ENCODE data around the gene ARRDC2. TPM values are rescaled to one million over a fixed set of nuclear protein-coding genes. Genes with fewer than 3 reads are reported as not detected.

The ARRDC2 gene
- total RNA-seq, 1 donor from 2014 or later, result 89.4 TPM

GRCh38 chr19:18043676-18044075 is 35.7 kb downstream of the ARRDC2 start:
- no peaks in the 10 kb centered on the region for H3K36me3 ChIP-seq
- ATAC-seq (no peak), DNase-seq (no peak)
- no peak overlapping the region for H3K27ac ChIP-seq
- no peaks in the 10 kb centered on the region for H3K27me3 ChIP-seq (ENCODE audit: low read depth)
- TF ChIP-seq CTCF (IDR thresholded peaks at IDR 0.05), result no peak
- intact Hi-C loops (cut with DNase I), result no loop called here
- H3K4me1 ChIP-seq, result peaks cover 23% of the 10 kb centered on the region
- H3K4me3 ChIP-seq, result no peak overlapping the region
- no peaks in the 10 kb centered on the region for H3K9me3 ChIP-seq

GRCh38 chr19:18044825-18045304 is 36.9 kb downstream of the ARRDC2 start:
- peak; percentile 86 to 87 for ATAC-seq
- TF ChIP-seq CTCF (IDR thresholded peaks at IDR 0.05), result no peak
- intact Hi-C loops (cut with DNase I), result no loop called here

GRCh38 chr19:18045307-18046050 is 37.5 kb downstream of the ARRDC2 start:
- Histone ChIP-seq H3K9me3 (no peaks in the 10 kb centered on the region), H3K4me3 (peak overlapping the region; percentile 51), H3K4me1 (peaks cover 41% of the 10 kb centered on the region), H3K36me3 (no peaks in the 10 kb centered on the region), H3K27ac (peak overlapping the region; percentile 79), H3K27me3 (ENCODE audit: low read depth) (no peaks in the 10 kb centered on the region)
- TF ChIP-seq CTCF (IDR thresholded peaks at IDR 0.05), result no peak
- no peak for DNase-seq
- intact Hi-C loops (cut with DNase I), result no loop called here
- ATAC-seq, result no peak

More at GRCh38 chr19:18044825-18045304, 36.9 kb downstream of the ARRDC2 start:
- Histone ChIP-seq H3K9me3 (no peaks in the 10 kb centered on the region), H3K4me1 (peaks cover 35% of the 10 kb centered on the region), H3K36me3 (no peaks in the 10 kb centered on the region), H3K27ac (peak overlapping the region; percentile 79), H3K27me3 (ENCODE audit: low read depth) (no peaks in the 10 kb centered on the region), H3K4me3 (peak overlapping the region; percentile 51)
- DNase-seq, result peak; percentile 86

- TF ChIP-seq CTCF (IDR thresholded peaks at IDR 0.05), result no peak
- Histone ChIP-seq H3K4me1 (peaks cover 48% of the 10 kb centered on the region), H3K9me3 (no peaks in the 10 kb centered on the region), H3K27me3 (ENCODE audit: low read depth) (no peaks in the 10 kb centered on the region), H3K36me3 (no peaks in the 10 kb centered on the region), H3K27ac (peak overlapping the region; percentile 79), H3K4me3 (no peak overlapping the region)
- intact Hi-C loops (cut with DNase I), result no loop called here
- DNase-seq (no peak), ATAC-seq (no peak)
Observed at GRCh38 chr19:18046059-18046718, 38.2 kb downstream of the ARRDC2 start.

GRCh38 chr19:18049385-18049784 is 41.4 kb downstream of the ARRDC2 start:
- peak; percentile 88 for DNase-seq
- H3K36me3 ChIP-seq, result no peaks in the 10 kb centered on the region
- H3K27ac ChIP-seq, result peak overlapping the region; percentile 73
- intact Hi-C loops (cut with DNase I), result no loop called here
- no peaks in the 10 kb centered on the region for H3K9me3 ChIP-seq
- H3K27me3 ChIP-seq (ENCODE audit: low read depth), result no peaks in the 10 kb centered on the region
- H3K4me3 ChIP-seq, result no peak overlapping the region
- H3K4me1 ChIP-seq, result peaks cover 49% of the 10 kb centered on the region
- peak; percentile 85 to 92 for ATAC-seq
- TF ChIP-seq CTCF (IDR thresholded peaks at IDR 0.05), result no peak
